AG04450 (cell line): Measurements from ENCODE around the gene ITGB5. TPM values are rescaled to one million over a fixed set of nuclear protein-coding genes. Genes with fewer than 3 reads are reported as not detected.
A peak's percentile ranks its signal among the peaks of the same experiment; 100 is the strongest.
"Not testable (repeated sequence)": the region's sequence is repeated elsewhere in the genome, so short reads cannot be mapped to it uniquely, and the experiment has no call there.

Experiments used
- CTCF ChIA-PET: fragments of 300-600, 350-600 bp; formaldehyde crosslinking; extraction: SDS; loops from one replicate; lab custom pipeline; 2022; ENCODE audit warnings: antibody characterized with exemption, inconsistent platforms; lab: Charles Lee
- POLR2A ChIA-PET: fragments of 350-600 bp; formaldehyde crosslinking; extraction: SDS; loops from one replicate; lab custom pipeline; 2021; ENCODE audit warnings: antibody characterized with exemption, inconsistent platforms; lab: Yijun Ruan, JAX
- DNase-seq: peaks from one replicate; pipeline ENCODE4 v3.0.0-alpha.2; 2011; ENCODE audit warnings: low read depth, low spot score
- H3K27ac ChIP-seq: one replicate; pipeline ENCODE4 v1.5.1; 2012; ENCODE audit warnings: low read depth, low read length, control low read depth
- H3K27me3 ChIP-seq: one replicate; pipeline ENCODE4 v1.6.0; 2012; ENCODE audit warnings: low read length; ENCODE audit not compliant: control insufficient read depth, insufficient read depth
- H3K4me3 ChIP-seq: 2 replicates; pipeline ENCODE4 v1.5.1; 2011; ENCODE audit warnings: mild to moderate bottlenecking, low read depth, low read length, control low read depth
- H3K9me3 ChIP-seq: 2 replicates; pipeline ENCODE4 v1.5.1; 2012; ENCODE audit warnings: low read length; ENCODE audit not compliant: control insufficient read depth, insufficient read depth
- polyA plus RNA-seq: library from polyadenylated mRNA; depleted of rRNA; stranded (reverse); fragments of >200 nt; gene quantifications from 2 replicates; pipeline ENCODE4 v1.2.3, GENCODE V29; 2011
- TF ChIP-seq, protein P1 (sequence below): IDR thresholded peaks from 2 replicates; pipeline ENCODE4 v1.5.1; 2011; ENCODE audit warnings: low read depth, low read length, control low read depth, inconsistent platforms

Gene ITGB5
- polyA plus RNA-seq, 1 experiment: 127 TPM

DNA sequence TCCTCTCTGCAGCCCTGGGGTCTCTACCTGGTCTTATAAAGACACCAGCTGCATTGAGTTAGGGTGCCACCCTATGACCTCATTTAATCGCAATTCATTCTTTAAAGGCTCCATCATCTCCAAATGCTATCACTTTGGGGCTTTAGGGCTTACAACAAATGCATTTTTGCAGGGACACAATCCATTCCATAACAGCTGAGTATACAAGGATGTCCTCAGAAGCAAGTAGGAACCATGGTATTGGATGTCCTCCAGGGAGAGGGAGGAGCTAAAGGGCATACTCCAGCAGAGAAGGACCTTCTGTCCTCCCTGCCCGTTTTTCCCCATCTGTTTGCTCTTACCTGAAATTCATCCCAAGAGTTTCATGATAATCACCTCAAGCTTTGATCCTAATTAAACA is 126.6 kb downstream of the ITGB5 start:
- POLR2A ChIA-PET: interaction anchor here (1.0 to 1.6 kb wide), 3 partner anchors 11 to 759 kb away, joined by 3 to 6 read pairs (median 3); partner anchors contain the start of gene SNX4
- DNase-seq: no peak
- no peak overlapping the region for H3K27ac ChIP-seq

DNA sequence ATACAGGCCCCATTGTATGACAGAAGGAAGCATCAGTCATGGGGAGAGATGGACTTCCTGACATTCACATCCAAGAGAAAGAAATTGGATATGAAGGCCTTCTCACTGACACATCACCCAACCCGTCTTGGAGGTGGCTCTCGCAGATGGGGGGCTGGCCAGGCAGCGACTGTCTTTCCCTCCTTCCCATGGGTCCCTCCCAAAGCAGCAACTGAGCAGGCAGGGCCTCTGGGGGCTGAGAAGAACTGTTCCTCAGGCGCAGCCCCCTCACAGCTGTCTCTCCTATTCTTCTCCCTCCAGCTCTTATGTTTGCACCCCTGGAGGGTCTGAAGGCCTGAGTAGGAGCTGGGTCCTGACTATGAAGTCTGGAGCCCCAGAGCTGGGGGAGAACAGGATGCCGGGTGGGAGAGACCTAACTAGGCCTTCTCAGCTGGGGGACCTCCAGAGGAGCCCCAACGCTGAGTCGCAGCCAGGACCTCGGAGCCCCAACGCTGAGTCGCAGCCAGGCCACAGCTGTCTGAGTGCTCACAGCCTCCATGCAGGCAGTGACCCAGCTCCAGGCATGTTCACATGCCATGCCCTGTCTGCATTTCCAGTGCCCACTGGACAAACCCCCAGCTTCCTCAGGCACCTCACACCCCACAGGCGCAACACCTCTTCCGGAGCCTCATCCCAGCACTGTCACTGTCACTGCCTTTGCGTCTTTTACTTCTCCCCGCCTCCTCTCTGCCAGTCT is 127.3 kb downstream of the ITGB5 start:
- ChIA-PET POLR2A (interaction anchor here (1.5 to 1.6 kb wide), 2 partner anchors 12 to 760 kb away, joined by 3 to 6 read pairs; partner anchors contain the start of gene SNX4), CTCF (interaction anchor here (0.9 to 5.9 kb wide), 14 partner anchors 11 to 826 kb away, joined by 3 to 177 read pairs (median 11); no protein-coding TSS in a partner anchor)
- Histone ChIP-seq H3K4me3 (no peak overlapping the region), H3K9me3 (no peaks in the 10 kb centered on the region), H3K27me3 (no peaks in the 10 kb centered on the region), H3K27ac (peak overlapping the region; percentile 11)
- DNase-seq: no peak
- TF ChIP-seq, protein P1, sequence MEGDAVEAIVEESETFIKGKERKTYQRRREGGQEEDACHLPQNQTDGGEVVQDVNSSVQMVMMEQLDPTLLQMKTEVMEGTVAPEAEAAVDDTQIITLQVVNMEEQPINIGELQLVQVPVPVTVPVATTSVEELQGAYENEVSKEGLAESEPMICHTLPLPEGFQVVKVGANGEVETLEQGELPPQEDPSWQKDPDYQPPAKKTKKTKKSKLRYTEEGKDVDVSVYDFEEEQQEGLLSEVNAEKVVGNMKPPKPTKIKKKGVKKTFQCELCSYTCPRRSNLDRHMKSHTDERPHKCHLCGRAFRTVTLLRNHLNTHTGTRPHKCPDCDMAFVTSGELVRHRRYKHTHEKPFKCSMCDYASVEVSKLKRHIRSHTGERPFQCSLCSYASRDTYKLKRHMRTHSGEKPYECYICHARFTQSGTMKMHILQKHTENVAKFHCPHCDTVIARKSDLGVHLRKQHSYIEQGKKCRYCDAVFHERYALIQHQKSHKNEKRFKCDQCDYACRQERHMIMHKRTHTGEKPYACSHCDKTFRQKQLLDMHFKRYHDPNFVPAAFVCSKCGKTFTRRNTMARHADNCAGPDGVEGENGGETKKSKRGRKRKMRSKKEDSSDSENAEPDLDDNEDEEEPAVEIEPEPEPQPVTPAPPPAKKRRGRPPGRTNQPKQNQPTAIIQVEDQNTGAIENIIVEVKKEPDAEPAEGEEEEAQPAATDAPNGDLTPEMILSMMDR: no peak

More for the DNA sequence above, 126.6 kb downstream of the ITGB5 start:
- Histone ChIP-seq H3K4me3 (no peak overlapping the region), H3K27me3 (no peaks in the 10 kb centered on the region), H3K9me3 (no peaks in the 10 kb centered on the region)
- TF ChIP-seq, protein P1: no peak
- CTCF ChIA-PET: interaction anchor here (0.6 to 5.9 kb wide), 36 partner anchors 9 to 825 kb away, joined by 3 to 177 read pairs (median 4); partner anchors contain the start of gene ITGB5

DNA sequence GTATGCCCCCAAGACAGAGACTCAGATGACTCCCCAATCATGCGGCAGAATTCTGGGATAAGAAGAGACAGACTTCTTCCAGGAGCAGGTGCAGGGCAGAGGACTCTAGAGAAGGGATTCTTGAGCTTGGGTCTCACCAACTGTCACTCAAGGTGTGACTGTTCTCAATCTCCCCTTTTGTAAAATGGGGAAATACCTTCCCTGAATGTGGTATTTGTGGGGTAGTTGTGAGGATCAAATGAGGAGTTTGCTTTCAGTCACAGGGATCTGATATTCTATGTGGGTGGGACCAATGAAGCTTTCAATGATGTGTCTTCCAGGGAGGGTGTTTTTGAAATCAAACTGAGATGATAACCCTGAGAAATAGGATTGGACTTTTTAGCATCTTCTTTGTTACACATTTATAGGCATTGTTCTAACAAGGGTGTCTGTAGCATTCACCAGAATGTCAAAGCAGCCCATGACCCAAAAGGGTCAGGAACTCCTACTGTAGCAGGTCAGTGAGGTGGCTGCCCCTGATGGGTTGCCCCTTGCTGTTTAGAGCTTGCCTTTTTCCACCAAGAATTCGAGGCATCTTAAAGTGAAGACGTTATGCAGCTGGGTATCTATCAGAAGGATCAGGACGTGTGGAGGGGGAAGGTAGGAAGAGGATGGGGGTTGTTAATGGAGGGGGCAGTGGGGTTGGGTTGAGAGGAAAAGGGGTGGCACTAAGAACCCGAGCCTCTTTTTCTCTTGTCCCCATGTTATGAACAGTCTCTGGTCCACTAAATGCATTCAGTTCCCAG is 128.1 kb downstream of the ITGB5 start:
- ChIA-PET CTCF (interaction anchor here (5.9 kb wide), 1 partner anchor 144 kb away, joined by 177 read pairs; no protein-coding TSS in a partner anchor), POLR2A (no interaction called here)
- TF ChIP-seq, protein P1: no peak
- Histone ChIP-seq H3K27me3 (no peaks in the 10 kb centered on the region), H3K4me3 (no peak overlapping the region), H3K27ac (no peak overlapping the region), H3K9me3 (no peaks in the 10 kb centered on the region)
- no peak for DNase-seq

DNA sequence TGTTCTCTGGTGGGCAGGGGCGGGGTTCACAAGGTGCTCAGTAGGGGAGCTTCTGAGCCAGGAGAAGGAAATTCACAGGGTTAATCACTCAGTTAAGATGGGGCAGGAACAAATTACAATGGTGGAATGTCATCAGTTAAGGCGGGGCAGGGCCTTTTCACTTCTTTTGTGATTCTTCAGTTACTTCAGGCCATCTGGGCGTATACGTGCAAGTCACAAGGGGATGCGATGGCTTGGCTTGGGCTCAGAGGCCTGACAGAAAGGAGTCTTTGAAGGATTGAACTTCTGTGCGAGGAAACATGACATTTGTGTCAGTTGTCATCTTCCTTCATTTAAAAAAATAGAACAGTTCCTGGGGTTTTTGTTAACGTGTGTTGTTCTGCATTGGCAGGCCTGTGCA is 129.2 kb downstream of the ITGB5 start:
- H3K9me3 ChIP-seq, CTCF ChIA-PET, H3K27me3 ChIP-seq, POLR2A ChIA-PET, H3K4me3 ChIP-seq, H3K27ac ChIP-seq, DNase-seq: not testable (repeated sequence)

DNA sequence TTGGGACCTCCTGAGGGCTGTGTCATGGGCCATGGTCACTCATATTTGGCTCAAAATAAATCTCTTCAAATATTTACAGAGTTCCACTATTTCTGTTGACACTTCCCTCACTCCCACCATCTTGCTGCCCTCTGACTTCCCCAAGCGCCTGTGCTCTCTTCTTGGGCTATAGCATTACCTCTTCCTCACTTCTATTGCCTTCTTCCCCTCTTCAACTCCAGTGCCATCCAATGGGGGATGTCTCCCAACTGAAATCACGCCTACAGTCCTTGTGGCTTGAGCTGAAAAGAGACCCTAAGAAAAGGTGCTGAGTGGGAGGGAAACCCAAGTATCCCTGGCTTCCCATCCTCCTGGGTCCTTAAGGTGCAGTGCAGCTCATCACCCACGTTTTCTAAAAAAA is 135.1 kb downstream of the ITGB5 start:
- DNase-seq: no peak
- no peak overlapping the region for H3K4me3 ChIP-seq
- POLR2A ChIA-PET: no interaction called here
- H3K27ac ChIP-seq: no peak overlapping the region
- TF ChIP-seq, protein P1: no peak
- H3K9me3 ChIP-seq: no peaks in the 10 kb centered on the region
- no peaks in the 10 kb centered on the region for H3K27me3 ChIP-seq
- CTCF ChIA-PET: interaction anchor here (0.8 kb wide), 1 partner anchor 9 kb away, joined by 3 read pairs; no protein-coding TSS in a partner anchor
